GM21390 (cell line): ENCODE results near the gene RRP36.
"Not testable (repeated sequence)": the region's sequence is repeated elsewhere in the genome, so short reads cannot be mapped to it uniquely, and the experiment has no call there.

ENCODE experiments used
- ATAC-seq: cut with Tn5 transposase; IDR thresholded peaks from one replicate; pipeline ENCODE4 v1.9.1; 2021; ENCODE audit not compliant: unreplicated experiment

The RRP36 gene

DNA sequence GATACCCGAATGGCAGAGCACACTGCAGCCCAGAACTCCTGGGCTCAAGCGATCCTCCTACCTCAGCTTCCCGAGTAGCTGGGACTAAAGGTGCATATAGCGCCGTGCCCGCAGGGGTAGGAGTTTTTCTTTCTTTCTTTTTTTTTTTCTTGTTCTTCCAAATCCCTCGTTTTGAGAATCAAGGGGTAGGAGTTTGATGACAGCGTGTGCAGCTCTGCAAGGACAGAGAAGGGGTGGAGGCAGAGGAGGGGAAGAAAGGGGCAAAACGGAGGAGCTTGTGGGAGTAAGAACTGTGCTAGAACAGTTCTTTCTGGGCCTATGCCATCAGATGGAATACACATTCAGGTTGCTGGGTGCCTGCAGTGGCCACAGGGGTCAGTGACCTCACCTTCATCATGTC, 15.3 kb downstream of the RRP36 start:
- ATAC-seq, result no peak

DNA sequence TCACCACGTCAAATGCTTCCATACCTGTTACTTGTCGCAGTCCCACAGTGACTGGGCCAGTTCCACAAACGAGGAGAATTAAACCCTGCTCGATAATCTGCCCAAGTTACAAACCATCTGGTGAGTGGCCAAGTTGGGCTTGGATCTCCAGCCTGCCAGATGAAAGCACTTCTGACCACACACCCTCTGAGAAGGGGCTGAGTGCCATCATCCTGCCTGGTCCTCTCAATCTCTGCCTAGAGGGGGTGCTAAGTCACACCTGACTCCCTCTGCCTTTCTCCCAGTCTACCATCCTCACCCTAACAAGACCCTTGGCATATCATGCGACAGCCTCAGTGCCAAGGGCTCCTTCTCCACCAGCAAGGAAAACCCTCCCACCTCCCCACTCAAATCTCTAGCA, 15.8 kb downstream of the RRP36 start:
- ATAC-seq, result no peak

GRCh38 chr6:43037706-43038105, 16.3 kb downstream of the RRP36 start:
- no peak for ATAC-seq

- no peak for ATAC-seq
Measured at GRCh38 chr6:43038727-43039126, 17.3 kb downstream of the RRP36 start.

DNA sequence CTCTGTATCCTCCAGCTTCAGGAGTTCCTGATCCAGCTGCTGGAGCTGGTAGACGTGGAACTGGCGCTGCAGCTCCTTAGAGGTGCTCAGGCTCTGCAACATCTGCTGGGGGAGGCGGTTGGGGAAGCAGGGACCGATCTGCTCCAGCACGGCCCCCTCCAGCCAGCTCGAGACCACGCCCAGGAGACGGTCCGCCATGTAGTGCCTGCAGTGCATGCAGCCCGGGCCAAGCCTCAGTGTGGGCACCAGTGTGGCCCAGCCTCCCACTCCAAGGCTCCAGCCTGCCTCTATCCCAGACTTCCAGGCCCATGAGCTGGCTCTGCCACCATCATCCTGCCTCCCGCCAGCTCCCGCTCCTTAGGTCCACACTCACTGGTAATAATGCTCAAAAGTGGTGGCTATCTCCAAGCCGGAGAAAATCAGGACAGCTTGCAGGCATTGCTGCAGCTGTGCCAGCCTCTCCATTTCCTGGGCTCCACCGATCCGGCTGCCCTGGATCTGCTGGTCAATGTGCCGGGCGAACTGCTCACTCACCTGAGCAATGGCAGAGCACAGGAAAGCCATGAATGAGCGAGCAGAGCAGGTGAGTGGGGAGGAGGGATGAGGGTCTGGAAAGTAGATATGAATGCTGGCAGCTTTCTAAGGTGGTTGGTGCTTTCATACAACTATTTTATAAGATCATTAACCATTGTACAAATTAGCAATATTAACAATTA, 19.3 kb downstream of the RRP36 start:
- ATAC-seq, result no peak

DNA sequence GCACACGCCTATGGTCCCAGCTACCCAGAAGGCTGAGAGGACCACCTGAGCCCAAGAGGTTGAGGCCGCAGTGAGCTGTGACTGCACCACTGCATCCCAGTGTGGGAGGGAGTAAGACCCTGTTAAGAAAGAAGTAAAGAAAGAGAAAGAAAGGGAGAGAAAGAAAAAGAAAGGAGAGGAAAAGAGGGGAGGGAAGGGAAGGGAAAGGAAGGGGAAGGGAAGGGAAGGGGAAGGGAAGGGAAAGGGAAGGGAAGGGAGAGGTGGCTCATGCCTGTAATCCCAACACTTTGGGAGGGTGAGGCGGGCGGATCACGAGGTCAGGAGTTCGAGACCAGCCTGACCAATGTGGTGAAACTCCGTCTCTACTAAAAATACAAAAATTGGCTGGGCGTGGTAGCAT, 20.1 kb downstream of the RRP36 start:
- not testable (repeated sequence) for ATAC-seq

- no peak for ATAC-seq
Measured at GRCh38 chr6:43043310-43043709, 21.9 kb downstream of the RRP36 start.

DNA sequence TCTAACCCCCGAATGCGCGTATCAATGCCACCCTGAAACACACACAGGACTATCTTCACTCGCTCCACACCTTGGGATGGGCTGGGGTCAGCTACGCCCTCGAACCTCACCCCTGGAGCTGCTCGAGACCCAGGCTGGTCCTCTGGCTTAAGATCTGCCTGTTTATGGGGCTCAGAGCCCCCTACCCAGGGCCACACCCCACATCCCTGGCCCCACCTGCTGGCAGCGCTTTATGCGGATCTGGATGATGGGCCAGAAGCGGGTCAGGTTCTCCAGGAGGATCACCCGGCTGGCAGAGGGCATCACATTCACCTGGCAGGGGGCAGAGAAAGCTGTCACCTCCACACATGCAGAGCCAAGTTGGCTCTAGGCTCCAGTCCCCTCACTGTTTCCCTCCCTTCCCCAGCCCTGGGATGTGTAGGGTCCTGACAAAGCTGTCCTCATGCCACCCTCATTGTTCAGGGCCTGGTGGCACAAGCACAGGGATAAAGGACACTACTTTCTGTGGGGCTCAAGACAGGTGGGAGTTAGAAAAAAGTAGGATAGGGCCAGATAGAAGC, 24.0 kb downstream of the RRP36 start:
- ATAC-seq, result no peak

DNA sequence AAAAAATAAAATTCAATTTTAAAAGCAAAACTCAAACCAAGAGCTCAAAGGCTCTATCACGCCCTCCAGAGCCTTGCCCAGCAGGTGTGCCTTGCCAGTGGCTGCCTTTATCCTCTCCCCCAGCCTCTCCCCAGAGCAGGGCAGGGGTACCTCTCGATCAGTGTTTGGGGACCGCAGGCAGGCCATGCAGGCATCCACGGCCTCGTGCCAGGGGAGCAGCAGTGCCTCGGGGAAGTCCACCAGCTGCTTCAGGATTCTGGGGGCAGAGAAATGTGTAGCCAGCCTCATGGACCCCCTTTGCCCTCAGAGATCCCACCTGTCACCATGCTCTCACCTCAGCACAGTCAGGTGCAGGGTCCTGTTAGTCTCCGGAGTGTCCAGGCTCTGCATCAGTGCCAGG, 26.6 kb downstream of the RRP36 start:
- no peak for ATAC-seq

- ATAC-seq, result no peak
Measured at GRCh38 chr6:43050981-43051380, 29.6 kb downstream of the RRP36 start.

- ATAC-seq, result no peak
Measured at GRCh38 chr6:43052225-43052841, 30.9 kb downstream of the RRP36 start.

GRCh38 chr6:43052842-43053544, 31.6 kb downstream of the RRP36 start:
- peak; percentile 22 for ATAC-seq

GRCh38 chr6:43053545-43054205, 32.3 kb downstream of the RRP36 start, which contains the start of gene CUL7:
CUL7 (minus strand) TSS chr6:43053851; CDS start chr6:43052788, 1,063 bp downstream.
- ATAC-seq, result peak; percentile 88

DNA sequence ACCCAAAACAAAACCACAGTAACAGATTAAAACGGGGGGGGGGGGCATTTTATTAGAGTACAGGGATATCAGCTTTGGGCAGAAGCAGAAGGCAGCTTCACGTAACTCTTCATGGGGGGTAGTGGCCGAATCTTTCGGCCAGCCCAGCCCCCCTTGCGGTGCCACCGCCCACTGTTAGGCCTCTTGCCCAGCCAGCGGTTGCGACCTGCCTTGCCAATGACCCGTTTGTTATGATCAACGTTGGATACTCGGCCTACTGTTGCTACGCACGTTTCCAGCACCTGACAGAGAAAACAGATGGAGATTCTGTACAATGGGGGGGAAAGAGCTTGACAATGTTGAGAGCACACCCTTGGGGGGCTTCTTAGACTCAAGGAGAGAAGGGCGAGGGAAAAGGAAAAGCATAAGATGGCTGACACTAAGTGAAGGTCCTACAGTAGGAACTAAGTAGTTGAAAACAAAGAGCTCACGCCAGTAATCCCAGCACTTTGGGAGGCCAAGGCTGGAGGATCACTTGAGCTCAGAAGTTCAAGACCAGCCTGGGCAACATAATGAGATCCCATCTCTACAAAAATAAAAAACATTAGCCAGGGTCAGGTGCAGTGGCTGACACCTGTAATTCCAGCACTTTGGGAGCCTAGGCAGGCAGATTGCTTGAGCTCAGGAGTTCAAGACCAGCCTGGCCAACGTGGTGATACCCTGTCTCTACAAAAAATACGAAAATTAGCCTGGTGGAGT, 33.0 kb downstream of the RRP36 start:
- no peak for ATAC-seq

DNA sequence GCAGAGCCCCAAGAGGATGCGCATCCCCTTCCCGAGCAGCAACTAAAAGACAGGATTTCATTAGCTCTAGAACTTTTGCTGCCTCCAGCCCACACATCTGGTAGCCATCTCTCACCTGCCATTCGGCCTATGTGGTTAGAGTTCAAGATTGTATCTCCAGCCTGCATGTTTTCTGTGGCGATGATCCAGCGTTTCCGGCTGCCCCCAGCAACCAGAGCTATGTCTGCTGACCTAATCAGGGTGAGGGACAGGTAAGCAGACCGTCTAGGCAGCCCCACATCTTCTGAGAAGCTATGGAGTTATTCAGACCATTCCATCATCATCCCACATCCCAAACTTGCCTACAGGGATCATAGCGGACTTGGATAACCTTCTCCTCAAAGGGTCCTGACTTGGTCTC, 34.5 kb downstream of the RRP36 start:
- ATAC-seq, result no peak

DNA sequence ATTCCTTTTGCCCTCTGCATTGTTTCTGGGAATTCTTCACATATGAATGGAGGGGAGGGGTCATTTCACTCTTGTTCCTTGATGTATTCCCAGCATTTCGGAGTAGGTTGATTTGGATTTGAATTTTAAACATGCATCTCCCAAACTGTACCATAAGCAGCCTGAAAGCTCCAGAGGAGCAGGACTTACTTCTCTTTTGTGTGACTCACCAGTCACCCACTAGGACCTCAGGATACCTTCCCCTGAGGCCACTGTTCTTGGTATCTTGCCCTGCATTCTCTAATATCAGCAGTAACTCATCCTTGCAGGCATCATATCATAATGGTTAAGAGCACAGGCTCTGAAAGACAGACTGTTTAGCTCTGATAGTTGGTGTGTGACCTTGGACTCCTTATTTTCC, 37.1 kb downstream of the RRP36 start:
- no peak for ATAC-seq

DNA sequence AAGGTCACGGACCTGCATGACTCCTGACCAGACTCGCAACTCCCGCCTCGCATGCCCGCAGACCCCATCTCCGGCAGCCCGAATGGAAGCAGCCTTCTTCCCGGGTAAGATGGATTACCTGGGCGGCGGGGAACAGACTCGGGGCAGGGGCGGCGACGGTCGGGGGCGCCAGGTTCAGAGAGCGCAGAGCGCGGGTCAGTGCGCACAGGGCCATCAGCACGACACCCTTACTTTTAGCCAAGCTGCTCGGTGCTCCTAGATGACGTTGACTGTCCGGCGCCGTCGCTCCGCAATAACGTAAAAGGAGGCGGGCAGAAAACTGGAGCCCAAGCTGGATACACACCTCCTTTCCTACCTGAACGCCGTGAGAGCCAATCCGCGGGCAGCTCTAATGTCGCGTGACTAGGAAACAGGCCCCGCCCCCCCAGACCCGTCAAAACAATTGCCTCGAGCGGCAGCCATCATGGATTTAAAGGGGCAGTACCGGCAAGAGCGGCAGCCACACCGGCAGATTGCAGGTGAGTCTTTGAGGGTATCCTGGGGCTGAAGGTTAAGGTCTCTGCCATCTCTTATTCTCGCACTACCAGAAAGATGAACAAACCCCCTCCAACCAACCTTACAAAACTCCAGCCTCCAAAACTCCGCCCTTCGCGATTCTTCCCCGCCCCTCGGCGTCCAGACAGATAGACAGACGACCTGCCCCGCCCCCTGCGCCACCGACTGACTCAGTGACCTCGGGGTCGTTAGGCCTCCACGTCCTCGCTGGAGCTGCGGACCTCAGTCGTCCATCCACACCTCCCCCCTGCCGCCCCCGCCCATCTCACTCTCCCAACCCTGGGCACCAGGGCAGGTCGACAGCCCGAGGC, 38.0 kb downstream of the RRP36 start, which contains the start of the genes KLC4 and MRPL2:
Gene KLC4, plus strand, starts transcription at position 464 of the 866 bp plus-strand sequence. CDS start 1,705 bp downstream, outside the sequence.
Gene MRPL2, minus strand, starts transcription at position 267 of the 866 bp plus-strand sequence. Its CDS starts 53 bp downstream, at position 214.
- peak; percentile 82 for ATAC-seq

GRCh38 chr6:43060034-43060754, 38.8 kb downstream of the RRP36 start:
- no peak for ATAC-seq
